K562 (cell line): ENCODE results near the gene IQCE. TPM values are rescaled to one million over a fixed set of nuclear protein-coding genes. Genes with fewer than 3 reads are reported as not detected.
A peak's percentile ranks its signal among the peaks of the same experiment; 100 is the strongest.

Experiments used
- CXXC5 ChIP-seq: fragments of 250-450 bp; sonication (Bioruptor Pico); IDR thresholded peaks from 2 replicates; pipeline ENCODE4 v1.8.0; 2022; ENCODE audit warnings: inconsistent platforms, mild to moderate bottlenecking, moderate library complexity
- FOXM1 ChIP-seq, 2 experiments: fragments of 450-650 bp in 1 of 2; sonication (generic) in 1 of 2; formaldehyde crosslinking in 1 of 2; IDR thresholded peaks; 2 replicates each; pipeline versions ENCODE4 v1.6.1 to v1.9.0; 2017 to 2022; ENCODE audit warnings: low read depth in 2 of 2, mild to moderate bottlenecking in 2 of 2, missing genetic modification reagents in 1 of 2, moderate library complexity in 1 of 2
- GATAD2A ChIP-seq: fragments of 450-650 bp; IDR thresholded peaks from 2 replicates; pipeline ENCODE4 v1.6.1; 2017
- GATAD2B ChIP-seq: fragments of 450-650 bp; IDR thresholded peaks from 2 replicates; pipeline ENCODE4 v1.6.1; 2017; ENCODE audit warnings: mild to moderate bottlenecking, borderline replicate concordance
- HDAC3 ChIP-seq: fragments of 450-650 bp; IDR thresholded peaks from 2 replicates; pipeline ENCODE4 v1.6.1; 2018; ENCODE audit warnings: borderline replicate concordance, mild to moderate bottlenecking, moderate library complexity; ENCODE audit not compliant: partially characterized antibody
- MTF1 ChIP-seq: fragments of 250-450 bp; sonication (Bioruptor Pico); IDR thresholded peaks from 2 replicates; pipeline ENCODE4 v1.9.0; 2021; ENCODE audit warnings: moderate library complexity, mild to moderate bottlenecking, inconsistent platforms, borderline replicate concordance
- POLR2G ChIP-seq: fragments of 200-400 bp; formaldehyde crosslinking; IDR thresholded peaks from 2 replicates; pipeline ENCODE4 v1.6.1; 2017; ENCODE audit warnings: low read depth, mild to moderate bottlenecking, antibody characterized with exemption, low read length, moderate library complexity
- RNF2 ChIP-seq: sonication (generic); IDR thresholded peaks from 2 replicates; pipeline ENCODE4 v1.6.1; 2016
- ZKSCAN3 ChIP-seq: fragments of 250-450 bp; sonication (Bioruptor Pico); IDR thresholded peaks from 2 replicates; pipeline ENCODE4 v1.4.0; 2020
- ZNF224 ChIP-seq: sonication (generic); formaldehyde crosslinking; IDR thresholded peaks from 2 replicates; pipeline ENCODE4 v1.8.0; 2022; ENCODE audit warnings: mild to moderate bottlenecking, missing genetic modification reagents
- ZNF384 ChIP-seq: IDR thresholded peaks from 2 replicates; pipeline ENCODE4 v1.6.1; 2012; ENCODE audit warnings: low read depth, low read length, improper control_type of control experiment
- ZSCAN32 ChIP-seq: fragments of 450-650 bp; formaldehyde crosslinking; IDR thresholded peaks from 2 replicates; pipeline ENCODE4 v1.4.0; 2020; ENCODE audit warnings: mild to moderate bottlenecking, moderate library complexity
- polyA plus RNA-seq, 8 experiments: library from polyadenylated mRNA; depleted of rRNA in 4 of 8; stranded (reverse) in 5 of 8; unstranded in 3 of 8; fragments of >200 nt; fragmentation: Nextera tagmentation in 2 of 8; fragmentation: Illumina TruSeq in 1 of 8; extraction: Ambion mirVana in 2 of 8; extraction: Trizol in 1 of 8; gene quantifications; 2 replicates each; pipeline versions ENCODE4 v1.2.1 to v1.2.3, GENCODE V29; 2011 to 2014; ENCODE audit warnings: inconsistent platforms in 1 of 8, missing spikeins in 1 of 8
- total RNA-seq, 7 experiments: library from RNA; depleted of rRNA in 6 of 7; stranded (reverse); fragments of >200 nt in 6 of 7; fragmentation: Illumina TruSeq in 2 of 7; extraction: Trizol in 2 of 7; gene quantifications; 2 replicates each; pipeline versions ENCODE4 v1.2.1 to v1.2.3, GENCODE V29; 2011 to 2021; ENCODE audit warnings: low replicate concordance in 1 of 7
- TF ChIP-seq, protein P1 (sequence below): fragments of 250-450 bp; sonication (Bioruptor Pico); IDR thresholded peaks from 2 replicates; pipeline ENCODE4 v1.4.0; 2020; ENCODE audit warnings: mild to moderate bottlenecking, moderate library complexity, borderline replicate concordance
- TF ChIP-seq, protein P2 (sequence below), 2 experiments: fragments of 200-800 bp in 1 of 2; sonication (Bioruptor generic) in 1 of 2; sonication (generic) in 1 of 2; formaldehyde crosslinking in 1 of 2; IDR thresholded peaks in 1 of 2; conservative IDR thresholded peaks in 1 of 2; 2 replicates each; pipeline versions ENCODE4 v1.5.0 to v1.6.1; 2016 to 2020; ENCODE audit warnings: missing compliant biosample characterization in 1 of 2, missing genetic modification characterization in 1 of 2, missing genetic modification reagents in 1 of 2
- TF ChIP-seq, protein P3 (sequence below): fragments of 450-650 bp; IDR thresholded peaks from 2 replicates; pipeline ENCODE4 v1.7.0; 2016; ENCODE audit warnings: borderline replicate concordance
- TF ChIP-seq, protein P4 (sequence below): fragments of 250-450 bp; sonication (Bioruptor Pico); IDR thresholded peaks from 2 replicates; pipeline ENCODE4 v1.5.0; 2021; ENCODE audit warnings: mild to moderate bottlenecking, borderline replicate concordance
- TF ChIP-seq, protein P5 (sequence below), 2 experiments: fragments of 450-650 bp in 1 of 2; sonication (generic) in 1 of 2; formaldehyde crosslinking in 1 of 2; IDR thresholded peaks in 1 of 2; conservative IDR thresholded peaks in 1 of 2; 2 replicates each; pipeline versions ENCODE4 v1.6.1 to v1.8.1; 2016 to 2023; ENCODE audit warnings: mild to moderate bottlenecking in 2 of 2, moderate library complexity in 2 of 2, inconsistent platforms in 1 of 2, missing genetic modification reagents in 1 of 2

Gene IQCE
- total and polyA plus RNA-seq, 9 of the 15 experiments (the other 6 are each of a cell fraction or from before 2014, with no cell fraction given) = 0.18 to 8.5 (median 4.2) TPM

DNA sequence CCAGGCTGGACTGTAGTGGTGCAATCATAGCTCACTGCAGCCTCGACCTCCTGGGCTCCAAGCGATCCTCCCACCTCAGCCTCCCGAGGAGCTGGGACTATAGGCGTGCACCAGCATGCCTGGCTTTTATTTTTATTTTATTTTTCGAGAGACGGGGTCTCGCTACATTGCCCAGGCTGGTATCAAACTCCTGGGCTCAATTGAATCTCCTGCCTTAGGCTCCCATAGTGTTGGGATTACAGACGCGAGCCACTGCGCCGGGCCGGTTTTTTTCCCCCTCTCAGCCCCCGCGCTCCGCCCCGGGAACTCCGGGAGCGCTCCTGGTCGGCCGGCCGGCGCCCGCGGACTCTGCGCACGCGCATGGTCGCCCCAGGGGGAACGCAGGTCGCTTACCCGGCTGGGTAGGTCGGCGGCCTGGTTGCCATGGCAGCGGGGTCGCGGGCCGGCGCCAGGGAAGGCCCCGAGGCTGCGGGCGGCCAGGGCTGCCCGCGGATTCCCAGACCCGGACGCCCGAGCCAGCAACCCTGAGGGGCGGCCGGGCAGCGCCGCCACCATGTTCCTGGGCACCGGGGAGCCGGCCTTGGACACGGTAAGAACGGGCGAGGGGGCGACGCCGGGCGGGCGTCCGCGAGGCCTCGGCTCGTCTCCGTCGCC is at the start of gene IQCE (continued):
- TF ChIP-seq, protein P1, sequence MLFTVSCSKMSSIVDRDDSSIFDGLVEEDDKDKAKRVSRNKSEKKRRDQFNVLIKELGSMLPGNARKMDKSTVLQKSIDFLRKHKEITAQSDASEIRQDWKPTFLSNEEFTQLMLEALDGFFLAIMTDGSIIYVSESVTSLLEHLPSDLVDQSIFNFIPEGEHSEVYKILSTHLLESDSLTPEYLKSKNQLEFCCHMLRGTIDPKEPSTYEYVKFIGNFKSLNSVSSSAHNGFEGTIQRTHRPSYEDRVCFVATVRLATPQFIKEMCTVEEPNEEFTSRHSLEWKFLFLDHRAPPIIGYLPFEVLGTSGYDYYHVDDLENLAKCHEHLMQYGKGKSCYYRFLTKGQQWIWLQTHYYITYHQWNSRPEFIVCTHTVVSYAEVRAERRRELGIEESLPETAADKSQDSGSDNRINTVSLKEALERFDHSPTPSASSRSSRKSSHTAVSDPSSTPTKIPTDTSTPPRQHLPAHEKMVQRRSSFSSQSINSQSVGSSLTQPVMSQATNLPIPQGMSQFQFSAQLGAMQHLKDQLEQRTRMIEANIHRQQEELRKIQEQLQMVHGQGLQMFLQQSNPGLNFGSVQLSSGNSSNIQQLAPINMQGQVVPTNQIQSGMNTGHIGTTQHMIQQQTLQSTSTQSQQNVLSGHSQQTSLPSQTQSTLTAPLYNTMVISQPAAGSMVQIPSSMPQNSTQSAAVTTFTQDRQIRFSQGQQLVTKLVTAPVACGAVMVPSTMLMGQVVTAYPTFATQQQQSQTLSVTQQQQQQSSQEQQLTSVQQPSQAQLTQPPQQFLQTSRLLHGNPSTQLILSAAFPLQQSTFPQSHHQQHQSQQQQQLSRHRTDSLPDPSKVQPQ (CRISPR knock-in tag) = no peak
- TF ChIP-seq, protein P2, sequence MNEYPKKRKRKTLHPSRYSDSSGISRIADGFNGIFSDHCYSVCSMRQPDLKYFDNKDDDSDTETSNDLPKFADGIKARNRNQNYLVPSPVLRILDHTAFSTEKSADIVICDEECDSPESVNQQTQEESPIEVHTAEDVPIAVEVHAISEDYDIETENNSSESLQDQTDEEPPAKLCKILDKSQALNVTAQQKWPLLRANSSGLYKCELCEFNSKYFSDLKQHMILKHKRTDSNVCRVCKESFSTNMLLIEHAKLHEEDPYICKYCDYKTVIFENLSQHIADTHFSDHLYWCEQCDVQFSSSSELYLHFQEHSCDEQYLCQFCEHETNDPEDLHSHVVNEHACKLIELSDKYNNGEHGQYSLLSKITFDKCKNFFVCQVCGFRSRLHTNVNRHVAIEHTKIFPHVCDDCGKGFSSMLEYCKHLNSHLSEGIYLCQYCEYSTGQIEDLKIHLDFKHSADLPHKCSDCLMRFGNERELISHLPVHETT (CRISPR knock-in tag; conservative IDR thresholded peaks at IDR 0.05 in 1 of 2, IDR thresholded peaks at IDR 0.05 in 1 of 2) = peak in 1 of 2 experiments; percentile 66; a peak in 1 of 4 replicates
- TF ChIP-seq ZNF384 (peak; percentile 75), CXXC5 (CRISPR knock-in tag) (peak; percentile 86), RNF2 (peak; percentile 26; the same call in 1 of the 2 replicates), ZNF224 (CRISPR knock-in tag) (no peak), ZSCAN32 (CRISPR knock-in tag) (no peak), GATAD2B (peak; percentile 77), MTF1 (CRISPR knock-in tag) (no peak), HDAC3 (no peak), ZKSCAN3 (CRISPR knock-in tag) (no peak), FOXM1 (IDR thresholded peaks at IDR 0.05; ENCODE audit: low read depth) (peak; percentile 62; the same call in 1 of the 2 replicates), FOXM1 (CRISPR knock-in tag; IDR thresholded peaks at IDR 0.05; ENCODE audit: low read depth) (no peak), GATAD2A (no peak), POLR2G (peak; percentile 59; the same call in 1 of the 2 replicates)
- TF ChIP-seq, protein P3, sequence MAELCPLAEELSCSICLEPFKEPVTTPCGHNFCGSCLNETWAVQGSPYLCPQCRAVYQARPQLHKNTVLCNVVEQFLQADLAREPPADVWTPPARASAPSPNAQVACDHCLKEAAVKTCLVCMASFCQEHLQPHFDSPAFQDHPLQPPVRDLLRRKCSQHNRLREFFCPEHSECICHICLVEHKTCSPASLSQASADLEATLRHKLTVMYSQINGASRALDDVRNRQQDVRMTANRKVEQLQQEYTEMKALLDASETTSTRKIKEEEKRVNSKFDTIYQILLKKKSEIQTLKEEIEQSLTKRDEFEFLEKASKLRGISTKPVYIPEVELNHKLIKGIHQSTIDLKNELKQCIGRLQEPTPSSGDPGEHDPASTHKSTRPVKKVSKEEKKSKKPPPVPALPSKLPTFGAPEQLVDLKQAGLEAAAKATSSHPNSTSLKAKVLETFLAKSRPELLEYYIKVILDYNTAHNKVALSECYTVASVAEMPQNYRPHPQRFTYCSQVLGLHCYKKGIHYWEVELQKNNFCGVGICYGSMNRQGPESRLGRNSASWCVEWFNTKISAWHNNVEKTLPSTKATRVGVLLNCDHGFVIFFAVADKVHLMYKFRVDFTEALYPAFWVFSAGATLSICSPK = no peak
- TF ChIP-seq, protein P4, sequence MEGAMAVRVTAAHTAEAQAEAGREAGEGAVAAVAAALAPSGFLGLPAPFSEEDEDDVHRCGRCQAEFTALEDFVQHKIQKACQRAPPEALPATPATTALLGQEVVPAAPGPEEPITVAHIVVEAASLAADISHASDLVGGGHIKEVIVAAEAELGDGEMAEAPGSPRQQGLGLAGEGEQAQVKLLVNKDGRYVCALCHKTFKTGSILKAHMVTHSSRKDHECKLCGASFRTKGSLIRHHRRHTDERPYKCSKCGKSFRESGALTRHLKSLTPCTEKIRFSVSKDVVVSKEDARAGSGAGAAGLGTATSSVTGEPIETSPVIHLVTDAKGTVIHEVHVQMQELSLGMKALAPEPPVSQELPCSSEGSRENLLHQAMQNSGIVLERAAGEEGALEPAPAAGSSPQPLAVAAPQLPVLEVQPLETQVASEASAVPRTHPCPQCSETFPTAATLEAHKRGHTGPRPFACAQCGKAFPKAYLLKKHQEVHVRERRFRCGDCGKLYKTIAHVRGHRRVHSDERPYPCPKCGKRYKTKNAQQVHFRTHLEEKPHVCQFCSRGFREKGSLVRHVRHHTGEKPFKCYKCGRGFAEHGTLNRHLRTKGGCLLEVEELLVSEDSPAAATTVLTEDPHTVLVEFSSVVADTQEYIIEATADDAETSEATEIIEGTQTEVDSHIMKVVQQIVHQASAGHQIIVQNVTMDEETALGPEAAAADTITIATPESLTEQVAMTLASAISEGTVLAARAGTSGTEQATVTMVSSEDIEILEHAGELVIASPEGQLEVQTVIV (CRISPR knock-in tag) = no peak
- TF ChIP-seq, protein P5, sequence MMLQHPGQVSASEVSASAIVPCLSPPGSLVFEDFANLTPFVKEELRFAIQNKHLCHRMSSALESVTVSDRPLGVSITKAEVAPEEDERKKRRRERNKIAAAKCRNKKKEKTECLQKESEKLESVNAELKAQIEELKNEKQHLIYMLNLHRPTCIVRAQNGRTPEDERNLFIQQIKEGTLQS (IDR thresholded peaks at IDR 0.05) = no peak
- TF ChIP-seq, protein P5 (CRISPR knock-in tag; conservative IDR thresholded peaks at IDR 0.05) = 0 out of 2 replicates have a peak, but pooled peaks have one; percentile 47
